H9 (cell line): ENCODE measurements around the gene IGF2BP2. TPM values are rescaled to one million over a fixed set of nuclear protein-coding genes. Genes with fewer than 3 reads are reported as not detected.

Experiments used
- DNase-seq: peaks from one replicate; pipeline ENCODE4 v3.0.0-alpha.2; 2017
- H2AFZ ChIP-seq: one replicate; pipeline ENCODE4 v1.6.1; 2013; ENCODE audit warnings: mild to moderate bottlenecking, low read length, control low read depth, moderate library complexity
- H2AK5ac ChIP-seq: 2 replicates; pipeline ENCODE4 v1.6.1; 2013; ENCODE audit warnings: low read length, control low read depth, mixed read lengths; ENCODE audit not compliant: insufficient read length
- H2BK120ac ChIP-seq: one replicate; pipeline ENCODE4 v1.6.1; 2013; ENCODE audit warnings: low read depth, mild to moderate bottlenecking, low read length, control low read depth, inconsistent platforms; ENCODE audit not compliant: poor library complexity, severe bottlenecking
- H2BK12ac ChIP-seq: 2 replicates; pipeline ENCODE4 v1.6.1; 2013; ENCODE audit warnings: low read length, control low read depth, mixed read lengths, low read depth; ENCODE audit not compliant: insufficient read length
- H2BK15ac ChIP-seq: 2 replicates; pipeline ENCODE4 v1.6.1; 2013; ENCODE audit warnings: low read depth, low read length, control low read depth
- H2BK20ac ChIP-seq: one replicate; pipeline ENCODE4 v1.6.1; 2013; ENCODE audit warnings: low read depth, mild to moderate bottlenecking, low read length, control low read depth, inconsistent platforms; ENCODE audit not compliant: poor library complexity, severe bottlenecking
- H2BK5ac ChIP-seq: 2 replicates; pipeline ENCODE4 v1.6.1; 2013; ENCODE audit warnings: low read length, control low read depth, mixed read lengths; ENCODE audit not compliant: insufficient read length
- H3K14ac ChIP-seq: 2 replicates; pipeline ENCODE4 v1.6.1; 2013; ENCODE audit warnings: low read length, control low read depth; ENCODE audit not compliant: insufficient read depth
- H3K18ac ChIP-seq: 2 replicates; pipeline ENCODE4 v1.6.1; 2013; ENCODE audit warnings: low read depth, mild to moderate bottlenecking, mixed read lengths, low read length, control low read depth; ENCODE audit not compliant: insufficient read length
- H3K23ac ChIP-seq: 2 replicates; pipeline ENCODE4 v1.6.1; 2013; ENCODE audit warnings: low read length, control low read depth, mixed read lengths, low read depth; ENCODE audit not compliant: insufficient read length
- H3K23me2 ChIP-seq: 2 replicates; pipeline ENCODE4 v1.6.1; 2013; ENCODE audit warnings: low read depth, mild to moderate bottlenecking, mixed read lengths, low read length, control low read depth; ENCODE audit not compliant: insufficient read length, poor library complexity, severe bottlenecking
- H3K27ac ChIP-seq: 2 replicates; pipeline ENCODE4 v1.5.1; 2013; ENCODE audit warnings: low read length, control low read depth, mixed read lengths, low read depth; ENCODE audit not compliant: insufficient read length
- H3K27me3 ChIP-seq: 2 replicates; pipeline ENCODE4 v1.6.1; 2013; ENCODE audit warnings: low read length, control low read depth, inconsistent platforms; ENCODE audit not compliant: insufficient read depth
- H3K4ac ChIP-seq: 2 replicates; pipeline ENCODE4 v1.6.1; 2013; ENCODE audit warnings: low read depth, mild to moderate bottlenecking, control low read depth, inconsistent platforms, low read length, moderate library complexity
- H3K4me1 ChIP-seq: 2 replicates; pipeline ENCODE4 v1.6.1; 2013; ENCODE audit warnings: low read length, control low read depth, inconsistent platforms; ENCODE audit not compliant: insufficient read depth
- H3K4me2 ChIP-seq: 2 replicates; pipeline ENCODE4 v1.6.1; 2013; ENCODE audit warnings: low read length, control low read depth, mixed read lengths; ENCODE audit not compliant: insufficient read length, insufficient read depth
- H3K56ac ChIP-seq: 2 replicates; pipeline ENCODE4 v1.6.1; 2013; ENCODE audit warnings: low read depth, mild to moderate bottlenecking, mixed read lengths, low read length, control low read depth; ENCODE audit not compliant: insufficient read length
- H3K79me1 ChIP-seq: 2 replicates; pipeline ENCODE4 v1.6.1; 2013; ENCODE audit warnings: low read depth, mild to moderate bottlenecking, moderate library complexity, low read length, control low read depth, inconsistent platforms; ENCODE audit not compliant: insufficient read depth, poor library complexity, severe bottlenecking
- H3K79me2 ChIP-seq: 2 replicates; pipeline ENCODE4 v1.6.1; 2013; ENCODE audit warnings: low read length, control low read depth, inconsistent platforms; ENCODE audit not compliant: insufficient read depth
- H3K9ac ChIP-seq: 2 replicates; pipeline ENCODE4 v1.6.1; 2013; ENCODE audit warnings: low read length, control low read depth, mixed read lengths; ENCODE audit not compliant: insufficient read length; ENCODE audit errors: extremely low read depth
- H3K9me3 ChIP-seq: one replicate; pipeline ENCODE4 v1.6.1; 2013; ENCODE audit warnings: low read depth, low read length, inconsistent platforms; ENCODE audit not compliant: control insufficient read depth
- H3T11ph ChIP-seq: one replicate; pipeline ENCODE4 v1.6.1; 2013; ENCODE audit warnings: mild to moderate bottlenecking, low read length, control low read depth, inconsistent platforms
- H4K20me1 ChIP-seq: one replicate; pipeline ENCODE4 v1.6.1; 2013; ENCODE audit not compliant: control insufficient read depth, insufficient read length, insufficient read depth
- H4K5ac ChIP-seq: 2 replicates; pipeline ENCODE4 v1.6.1; 2013; ENCODE audit warnings: low read depth, mild to moderate bottlenecking, mixed read lengths, low read length, control low read depth; ENCODE audit not compliant: insufficient read length
- H4K8ac ChIP-seq: replicated peaks from 2 replicates; pipeline ENCODE4 v1.6.1; 2013; ENCODE audit warnings: low read length, control low read depth, mixed read lengths, low read depth; ENCODE audit not compliant: insufficient read length
- H4K91ac ChIP-seq: 2 replicates; pipeline ENCODE4 v1.6.1; 2013; ENCODE audit warnings: low read depth, mild to moderate bottlenecking, moderate library complexity, mixed read lengths, low read length, control low read depth; ENCODE audit not compliant: insufficient read length
- H3K27ac Mint-ChIP-seq, 3 experiments: 2 replicates in 2 of 3; 3 replicates in 1 of 3; pipeline ENCODE4 v1.8.0; 2020 to 2021; ENCODE audit warnings: mixed read lengths in 3 of 3, mild to moderate bottlenecking in 1 of 3, moderate library complexity in 1 of 3
- H3K27me3 Mint-ChIP-seq: 2 replicates; pipeline ENCODE4 v1.8.0; 2021; ENCODE audit warnings: low read depth, mild to moderate bottlenecking, moderate library complexity, mixed read lengths
- H3K36me3 Mint-ChIP-seq, 3 experiments: 2 replicates in 2 of 3; 3 replicates in 1 of 3; pipeline ENCODE4 v1.8.0; 2020 to 2021; ENCODE audit warnings: low read depth in 3 of 3, mixed read lengths in 3 of 3; ENCODE audit not compliant: insufficient read depth in 1 of 3
- H3K4me1 Mint-ChIP-seq, 2 experiments: 2 replicates each; pipeline ENCODE4 v1.8.0; 2020; ENCODE audit warnings: mixed read lengths in 2 of 2
- H3K4me3 Mint-ChIP-seq, 2 experiments: 2 replicates in 1 of 2; 3 replicates in 1 of 2; pipeline ENCODE4 v1.8.0; 2020 to 2021; ENCODE audit warnings: mild to moderate bottlenecking in 2 of 2, mixed read lengths in 2 of 2, moderate library complexity in 1 of 2
- H3K9me3 Mint-ChIP-seq, 2 experiments: 2 replicates in 1 of 2; 3 replicates in 1 of 2; pipeline ENCODE4 v1.8.0; 2020; ENCODE audit warnings: mild to moderate bottlenecking in 2 of 2, mixed read lengths in 2 of 2, moderate library complexity in 1 of 2
- CTCF ChIP-seq: fragments of 200-600 bp; sonication (generic); conservative IDR thresholded peaks from 3 replicates; pipeline ENCODE4 v1.8.0; 2021; ENCODE audit warnings: antibody characterized with exemption, mild to moderate bottlenecking
- WGBS: extraction: QIAGEN DNeasy Blood & Tissue Kit; methylation state at CpG from one replicate; pipeline ENCODE4 v1.1.7; 2013; ENCODE audit warnings: missing lambda C conversion rate, low lambda C conversion rate, mixed read lengths; ENCODE audit not compliant: insufficient read length; ENCODE audit errors: extremely low coverage; 5-methylcytosine and 5-hydroxymethylcytosine counted together
- total RNA-seq: library from RNA; stranded (reverse); gene quantifications from 2 replicates; pipeline ENCODE4 v1.2.1, GENCODE V29; 2021

Gene IGF2BP2
- total RNA-seq, 1 experiment from 2014 or later: 130 TPM

- H2AFZ ChIP-seq: no peak overlapping the region
- H3K79me2 ChIP-seq: peaks cover 30% of the 10 kb centered on the region; the same call in 1 of the 2 replicates
- H2BK120ac ChIP-seq: no peak overlapping the region
- no peak overlapping the region for H3K23ac ChIP-seq
- no peak overlapping the region for H2BK5ac ChIP-seq
- H3K4me2 ChIP-seq: no peak overlapping the region
- H3K27me3 ChIP-seq: no peaks in the 10 kb centered on the region
- no peak overlapping the region for H2BK20ac ChIP-seq
- no peak for DNase-seq
- Mint-ChIP-seq H3K27me3 (no peaks in the 10 kb centered on the region), H3K27ac (peak overlapping the region in 2 of 3 experiments; percentile 35 to 80; a peak in 3 of 7 replicates), H3K4me3 (no peak overlapping the region), H3K4me1 (peaks cover 55% of the 10 kb centered on the region in 2 experiments), H3K36me3 (no peaks in the 10 kb centered on the region), H3K9me3 (no peaks in the 10 kb centered on the region)
- H3K79me1 ChIP-seq: peaks cover 14% of the 10 kb centered on the region
- no CpG with 5 or more reads among the region's 8 CpGs for WGBS
- H3K14ac ChIP-seq: no peak overlapping the region
- no peaks in the 10 kb centered on the region for H3K23me2 ChIP-seq
- H2AK5ac ChIP-seq: no peak overlapping the region
- H2BK12ac ChIP-seq: no peak overlapping the region
- H4K91ac ChIP-seq: no peak overlapping the region
- peaks cover 3% of the 10 kb centered on the region for H4K20me1 ChIP-seq
- no peak overlapping the region for H3K18ac ChIP-seq
- H3K9ac ChIP-seq: no peak overlapping the region
- H4K8ac ChIP-seq: no peak overlapping the region
- H3T11ph ChIP-seq: no peak overlapping the region
- no peak overlapping the region for H3K56ac ChIP-seq
- no peak overlapping the region for H4K5ac ChIP-seq
- H3K9me3 ChIP-seq: no peaks in the 10 kb centered on the region
- H2BK15ac ChIP-seq: no peak overlapping the region
- H3K4ac ChIP-seq: no peak overlapping the region
- no peak overlapping the region for H3K27ac ChIP-seq
- no peak for TF ChIP-seq CTCF
- H3K4me1 ChIP-seq: peaks cover 5% of the 10 kb centered on the region; the same call in 1 of the 2 replicates
Observed at GRCh38 chr3:185770109-185770508, 54.7 kb downstream of the IGF2BP2 start.
